KMS-11 (cell line): ENCODE results near the gene INVS.

Source experiments
- H2AFZ ChIP-seq: fragments of 200-600 bp; sonication (generic); 2 replicates; pipeline ENCODE4 v1.6.1; 2016; ENCODE audit warnings: antibody characterized with exemption, mixed run types, low read depth
- H3K27ac ChIP-seq: fragments of 200-600 bp; sonication (generic); 2 replicates; pipeline ENCODE4 v1.6.1; 2016; ENCODE audit warnings: mild to moderate bottlenecking, mixed run types
- H3K27me3 ChIP-seq: fragments of 200-600 bp; sonication (generic); 2 replicates; pipeline ENCODE4 v1.6.1; 2017; ENCODE audit warnings: mild to moderate bottlenecking, low read depth, mixed run types, moderate library complexity; ENCODE audit not compliant: insufficient read depth
- H3K36me3 ChIP-seq: fragments of 200-600 bp; sonication (generic); 2 replicates; pipeline ENCODE4 v1.6.1; 2017; ENCODE audit warnings: mild to moderate bottlenecking, mixed run types; ENCODE audit not compliant: insufficient read depth
- H3K4me1 ChIP-seq: fragments of 200-600 bp; sonication (generic); 2 replicates; pipeline ENCODE4 v1.6.1; 2016; ENCODE audit warnings: mild to moderate bottlenecking, low read depth, mixed run types; ENCODE audit not compliant: poor library complexity, severe bottlenecking
- H3K4me2 ChIP-seq: fragments of 200-600 bp; sonication (generic); 2 replicates; pipeline ENCODE4 v1.7.0; 2016; ENCODE audit warnings: mild to moderate bottlenecking, mixed run types
- H3K4me3 ChIP-seq: fragments of 200-600 bp; sonication (generic); IDR thresholded peaks from 2 replicates; pipeline ENCODE4 v1.6.1; 2017; ENCODE audit warnings: low read depth, low read length, mixed read lengths; ENCODE audit not compliant: insufficient read depth
- H3K79me2 ChIP-seq: fragments of 200-600 bp; sonication (generic); 2 replicates; pipeline ENCODE4 v1.6.1; 2016; ENCODE audit warnings: low read depth, mixed run types; ENCODE audit not compliant: insufficient read depth
- H3K9ac ChIP-seq: fragments of 200-600 bp; sonication (generic); 2 replicates; pipeline ENCODE4 v1.6.1; 2016; ENCODE audit warnings: mild to moderate bottlenecking, mixed run types
- H4K20me1 ChIP-seq: fragments of 200-600 bp; sonication (generic); 2 replicates; pipeline ENCODE4 v1.6.1; 2016; ENCODE audit warnings: mild to moderate bottlenecking, mixed run types; ENCODE audit not compliant: insufficient read depth
- TF ChIP-seq, protein P1 (sequence below): fragments of 200-600 bp; sonication (generic); conservative IDR thresholded peaks from 2 replicates; pipeline ENCODE4 v1.6.1; 2017; ENCODE audit warnings: low read depth, mild to moderate bottlenecking, antibody characterized with exemption, low read length, moderate library complexity, mixed read lengths

The INVS gene

DNA sequence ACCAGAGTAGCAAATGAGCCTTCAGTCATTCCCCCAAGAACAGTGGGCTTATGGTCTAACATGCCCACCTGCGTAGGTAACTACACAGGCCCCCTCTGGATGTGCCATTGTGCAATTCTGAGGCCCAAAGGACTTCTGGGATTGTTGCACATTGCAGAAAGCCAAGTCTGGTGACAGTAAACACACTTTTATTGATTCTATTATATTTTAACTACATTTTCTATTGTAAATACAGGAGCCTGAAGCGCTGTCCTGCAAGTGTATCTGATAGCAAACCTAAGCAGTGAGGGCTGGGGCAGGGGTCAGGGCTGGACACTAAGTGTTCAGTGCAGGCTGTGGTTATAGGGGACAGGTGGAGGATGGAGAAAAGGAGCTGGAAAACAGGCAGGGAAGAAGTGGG lies 196.2 kb downstream of the INVS start:
- TF ChIP-seq, protein P1, sequence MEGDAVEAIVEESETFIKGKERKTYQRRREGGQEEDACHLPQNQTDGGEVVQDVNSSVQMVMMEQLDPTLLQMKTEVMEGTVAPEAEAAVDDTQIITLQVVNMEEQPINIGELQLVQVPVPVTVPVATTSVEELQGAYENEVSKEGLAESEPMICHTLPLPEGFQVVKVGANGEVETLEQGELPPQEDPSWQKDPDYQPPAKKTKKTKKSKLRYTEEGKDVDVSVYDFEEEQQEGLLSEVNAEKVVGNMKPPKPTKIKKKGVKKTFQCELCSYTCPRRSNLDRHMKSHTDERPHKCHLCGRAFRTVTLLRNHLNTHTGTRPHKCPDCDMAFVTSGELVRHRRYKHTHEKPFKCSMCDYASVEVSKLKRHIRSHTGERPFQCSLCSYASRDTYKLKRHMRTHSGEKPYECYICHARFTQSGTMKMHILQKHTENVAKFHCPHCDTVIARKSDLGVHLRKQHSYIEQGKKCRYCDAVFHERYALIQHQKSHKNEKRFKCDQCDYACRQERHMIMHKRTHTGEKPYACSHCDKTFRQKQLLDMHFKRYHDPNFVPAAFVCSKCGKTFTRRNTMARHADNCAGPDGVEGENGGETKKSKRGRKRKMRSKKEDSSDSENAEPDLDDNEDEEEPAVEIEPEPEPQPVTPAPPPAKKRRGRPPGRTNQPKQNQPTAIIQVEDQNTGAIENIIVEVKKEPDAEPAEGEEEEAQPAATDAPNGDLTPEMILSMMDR, result no peak
- Histone ChIP-seq H3K4me1 (no peaks in the 10 kb centered on the region), H3K27me3 (no peaks in the 10 kb centered on the region), H3K79me2 (no peaks in the 10 kb centered on the region), H3K4me2 (no peak overlapping the region), H3K9ac (no peak overlapping the region), H3K27ac (no peak overlapping the region), H3K36me3 (peaks cover 3% of the 10 kb centered on the region; the same call in 1 of the 2 replicates), H2AFZ (no peak overlapping the region), H4K20me1 (no peaks in the 10 kb centered on the region), H3K4me3 (no peak overlapping the region)

DNA sequence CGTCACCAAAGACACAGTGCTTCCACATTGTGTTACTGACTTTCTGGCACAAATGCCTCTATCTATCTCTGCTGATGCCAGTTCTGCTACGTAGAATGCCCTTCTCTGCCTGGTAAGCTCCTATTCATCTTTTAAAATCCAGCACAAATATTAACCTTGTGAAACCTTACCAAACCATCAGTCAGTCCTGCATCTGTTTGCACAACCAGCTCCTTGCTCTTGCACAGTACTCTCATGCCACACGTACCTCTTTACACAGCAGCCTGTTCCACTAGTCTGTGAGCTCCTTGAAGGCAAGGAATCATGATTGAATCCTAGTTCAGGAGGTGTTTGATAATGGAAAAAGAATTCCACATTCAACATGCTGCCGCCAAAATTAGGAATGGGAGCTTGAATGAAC lies 197.4 kb downstream of the INVS start:
- H2AFZ ChIP-seq, result no peak overlapping the region
- TF ChIP-seq, protein P1, result no peak
- H4K20me1 ChIP-seq, result no peaks in the 10 kb centered on the region
- H3K4me2 ChIP-seq, result no peak overlapping the region
- H3K36me3 ChIP-seq, result peaks cover 3% of the 10 kb centered on the region; the same call in 1 of the 2 replicates
- H3K4me1 ChIP-seq, result no peaks in the 10 kb centered on the region
- H3K27me3 ChIP-seq, result no peaks in the 10 kb centered on the region
- no peak overlapping the region for H3K4me3 ChIP-seq
- H3K27ac ChIP-seq, result no peak overlapping the region
- H3K79me2 ChIP-seq, result no peaks in the 10 kb centered on the region
- no peak overlapping the region for H3K9ac ChIP-seq

DNA sequence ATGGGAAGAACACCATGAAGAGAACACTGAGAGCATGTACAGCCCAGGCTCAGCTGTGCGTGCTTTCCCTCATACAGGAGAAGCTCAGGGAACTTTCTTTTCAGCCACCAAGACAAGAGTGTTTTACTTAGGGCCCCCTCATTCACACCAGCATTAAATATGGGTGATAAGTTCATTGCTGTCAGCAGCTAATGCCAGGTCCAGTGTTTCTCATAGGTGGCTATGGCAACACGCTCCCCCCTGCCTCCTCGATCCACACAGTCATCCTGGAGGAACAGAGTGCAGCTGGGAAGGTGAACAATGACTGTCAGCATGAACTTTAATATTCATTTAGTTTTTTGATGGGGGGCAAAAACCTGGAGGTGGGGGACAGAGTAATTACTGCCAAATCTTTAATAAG lies 199.3 kb downstream of the INVS start:
- Histone ChIP-seq H4K20me1 (no peaks in the 10 kb centered on the region), H3K36me3 (peaks cover 2% of the 10 kb centered on the region; the same call in 1 of the 2 replicates)

DNA sequence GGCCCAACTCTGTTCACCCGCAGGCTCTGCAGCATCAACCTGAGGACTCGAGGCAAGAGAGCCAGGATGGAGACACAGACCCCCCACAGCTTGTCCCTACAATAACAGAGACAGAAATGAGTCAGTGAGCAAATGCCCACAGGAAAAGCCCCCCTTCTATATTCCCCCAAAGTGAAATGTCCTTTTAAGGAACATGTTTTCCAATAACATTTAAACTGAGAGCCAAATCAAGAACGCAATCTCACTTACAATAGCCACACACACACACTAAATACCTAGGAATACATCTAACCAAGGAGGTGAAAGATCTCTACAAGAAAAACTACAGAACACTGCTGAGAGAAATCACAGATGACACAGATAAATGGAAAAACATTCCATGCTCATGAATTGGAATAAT lies 204.7 kb downstream of the INVS start:
- H3K79me2 ChIP-seq, result no peaks in the 10 kb centered on the region
- no peak overlapping the region for H3K4me3 ChIP-seq
- H3K4me1 ChIP-seq, result no peaks in the 10 kb centered on the region
- H3K27me3 ChIP-seq, result no peaks in the 10 kb centered on the region
- H3K36me3 ChIP-seq, result no peaks in the 10 kb centered on the region; the same call in 1 of the 2 replicates
- no peak overlapping the region for H3K27ac ChIP-seq
- no peak overlapping the region for H3K9ac ChIP-seq
- TF ChIP-seq, protein P1, result no peak
- H2AFZ ChIP-seq, result no peak overlapping the region
- H4K20me1 ChIP-seq, result no peaks in the 10 kb centered on the region
- H3K4me2 ChIP-seq, result no peak overlapping the region

More for the DNA sequence above, 199.3 kb downstream of the INVS start:
- H3K9ac ChIP-seq, result no peak overlapping the region
- H3K4me3 ChIP-seq, result no peak overlapping the region
- no peak overlapping the region for H2AFZ ChIP-seq
- no peaks in the 10 kb centered on the region for H3K79me2 ChIP-seq
- no peaks in the 10 kb centered on the region for H3K4me1 ChIP-seq
- H3K4me2 ChIP-seq, result no peak overlapping the region
- no peak overlapping the region for H3K27ac ChIP-seq
- TF ChIP-seq, protein P1, result no peak
- no peaks in the 10 kb centered on the region for H3K27me3 ChIP-seq

DNA sequence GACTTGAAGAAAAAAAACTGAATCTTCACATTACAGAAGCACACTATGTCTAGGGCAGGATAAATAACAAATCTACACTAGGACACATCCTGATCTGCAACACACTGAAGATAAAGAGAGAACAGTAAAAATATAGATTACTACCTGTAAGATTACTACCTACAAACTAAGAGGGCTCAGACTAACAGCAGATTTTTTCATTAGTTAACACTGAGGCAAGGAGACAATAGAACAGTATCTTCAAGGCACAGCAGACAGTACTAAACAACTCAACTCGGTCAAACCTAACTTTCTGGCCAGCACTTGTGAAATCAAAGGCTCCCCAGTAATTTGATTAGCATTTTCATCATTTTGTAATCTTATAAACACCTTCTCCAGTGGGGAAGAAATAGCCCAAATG lies 207.2 kb downstream of the INVS start:
- Histone ChIP-seq H2AFZ (no peak overlapping the region), H3K27me3 (no peaks in the 10 kb centered on the region), H3K27ac (no peak overlapping the region), H3K4me3 (no peak overlapping the region), H3K4me1 (no peaks in the 10 kb centered on the region), H3K79me2 (no peaks in the 10 kb centered on the region), H3K4me2 (no peak overlapping the region), H3K9ac (no peak overlapping the region), H4K20me1 (no peaks in the 10 kb centered on the region), H3K36me3 (no peaks in the 10 kb centered on the region; the same call in 1 of the 2 replicates)
- TF ChIP-seq, protein P1, result no peak
